ENCODE data around the gene ADAM12. TPM values are rescaled to one million over a fixed set of nuclear protein-coding genes. Genes with fewer than 3 reads are reported as not detected.

The ADAM12 gene
- total RNA-seq, 4 donors from 2014 or later: 0.19 to 2.6 (median 1.5) TPM

- 68% methylated on average over 5 of the region's 5 CpGs for WGBS
- TF ChIP-seq, protein P1, sequence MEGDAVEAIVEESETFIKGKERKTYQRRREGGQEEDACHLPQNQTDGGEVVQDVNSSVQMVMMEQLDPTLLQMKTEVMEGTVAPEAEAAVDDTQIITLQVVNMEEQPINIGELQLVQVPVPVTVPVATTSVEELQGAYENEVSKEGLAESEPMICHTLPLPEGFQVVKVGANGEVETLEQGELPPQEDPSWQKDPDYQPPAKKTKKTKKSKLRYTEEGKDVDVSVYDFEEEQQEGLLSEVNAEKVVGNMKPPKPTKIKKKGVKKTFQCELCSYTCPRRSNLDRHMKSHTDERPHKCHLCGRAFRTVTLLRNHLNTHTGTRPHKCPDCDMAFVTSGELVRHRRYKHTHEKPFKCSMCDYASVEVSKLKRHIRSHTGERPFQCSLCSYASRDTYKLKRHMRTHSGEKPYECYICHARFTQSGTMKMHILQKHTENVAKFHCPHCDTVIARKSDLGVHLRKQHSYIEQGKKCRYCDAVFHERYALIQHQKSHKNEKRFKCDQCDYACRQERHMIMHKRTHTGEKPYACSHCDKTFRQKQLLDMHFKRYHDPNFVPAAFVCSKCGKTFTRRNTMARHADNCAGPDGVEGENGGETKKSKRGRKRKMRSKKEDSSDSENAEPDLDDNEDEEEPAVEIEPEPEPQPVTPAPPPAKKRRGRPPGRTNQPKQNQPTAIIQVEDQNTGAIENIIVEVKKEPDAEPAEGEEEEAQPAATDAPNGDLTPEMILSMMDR (IDR thresholded peaks at IDR 0.05): no peak
- TF ChIP-seq POLR2A (IDR thresholded peaks at IDR 0.05): no peak
- no peak for TF ChIP-seq EP300 (IDR thresholded peaks at IDR 0.05)
- TF ChIP-seq POLR2AphosphoS5 (IDR thresholded peaks at IDR 0.05): no peak
- no peaks in the 10 kb centered on the region for H3K9me3 ChIP-seq
- DNase-seq (ENCODE audit: low spot score in 2 of 2): no peak
- no peak overlapping the region for H3K4me3 ChIP-seq
- H3K27me3 ChIP-seq: no peaks in the 10 kb centered on the region
- H3K27ac ChIP-seq: no peak overlapping the region
- H3K36me3 ChIP-seq: no peaks in the 10 kb centered on the region
- H3K4me1 ChIP-seq: no peaks in the 10 kb centered on the region
Measured at GRCh38 chr10:126157189-126157588, 231.1 kb downstream of the ADAM12 start.

GRCh38 chr10:126156503-126156902 is 231.8 kb downstream of the ADAM12 start:
- no peaks in the 10 kb centered on the region for H3K27me3 ChIP-seq
- no peak for DNase-seq (ENCODE audit: low spot score in 2 of 2)
- WGBS: 76% methylated on average over 6 of the region's 6 CpGs
- H3K4me1 ChIP-seq: no peaks in the 10 kb centered on the region
- no peak overlapping the region for H3K4me3 ChIP-seq
- H3K9me3 ChIP-seq: no peaks in the 10 kb centered on the region
- H3K36me3 ChIP-seq: no peaks in the 10 kb centered on the region
- TF ChIP-seq, protein P1 (IDR thresholded peaks at IDR 0.05): no peak
- no peak for TF ChIP-seq EP300 (IDR thresholded peaks at IDR 0.05)
- TF ChIP-seq POLR2A (IDR thresholded peaks at IDR 0.05): no peak
- no peak for TF ChIP-seq POLR2AphosphoS5 (IDR thresholded peaks at IDR 0.05)
- no peak overlapping the region for H3K27ac ChIP-seq

DNA sequence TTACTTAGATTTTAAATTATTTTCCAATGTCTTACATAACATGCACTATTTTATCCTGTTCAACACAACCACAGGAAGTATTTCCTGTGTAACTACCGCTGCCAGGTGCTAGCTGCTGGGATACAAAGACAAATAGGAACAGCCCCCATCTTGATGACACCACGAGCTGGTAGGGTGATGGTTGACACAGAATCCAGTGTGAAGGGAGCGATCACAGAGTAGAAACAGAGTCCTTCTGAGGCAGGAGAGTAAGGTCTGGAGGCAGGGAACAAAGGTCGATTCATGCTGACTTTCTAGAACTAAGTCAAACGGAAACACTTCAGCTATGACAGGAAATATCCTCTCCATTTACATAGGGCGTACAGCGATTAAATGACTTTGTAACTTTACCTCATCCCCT is 232.3 kb downstream of the ADAM12 start:
- no peaks in the 10 kb centered on the region for H3K4me1 ChIP-seq
- H3K9me3 ChIP-seq: no peaks in the 10 kb centered on the region
- H3K27ac ChIP-seq: no peak overlapping the region
- no peak for TF ChIP-seq EP300 (IDR thresholded peaks at IDR 0.05)
- TF ChIP-seq, protein P1 (IDR thresholded peaks at IDR 0.05): no peak
- TF ChIP-seq POLR2A (IDR thresholded peaks at IDR 0.05): no peak
- TF ChIP-seq POLR2AphosphoS5 (IDR thresholded peaks at IDR 0.05): no peak
- H3K36me3 ChIP-seq: no peaks in the 10 kb centered on the region
- 74% methylated on average over 7 of the region's 7 CpGs for WGBS
- DNase-seq (ENCODE audit: low spot score in 2 of 2): no peak
- H3K27me3 ChIP-seq: no peaks in the 10 kb centered on the region
- H3K4me3 ChIP-seq: no peak overlapping the region

DNA sequence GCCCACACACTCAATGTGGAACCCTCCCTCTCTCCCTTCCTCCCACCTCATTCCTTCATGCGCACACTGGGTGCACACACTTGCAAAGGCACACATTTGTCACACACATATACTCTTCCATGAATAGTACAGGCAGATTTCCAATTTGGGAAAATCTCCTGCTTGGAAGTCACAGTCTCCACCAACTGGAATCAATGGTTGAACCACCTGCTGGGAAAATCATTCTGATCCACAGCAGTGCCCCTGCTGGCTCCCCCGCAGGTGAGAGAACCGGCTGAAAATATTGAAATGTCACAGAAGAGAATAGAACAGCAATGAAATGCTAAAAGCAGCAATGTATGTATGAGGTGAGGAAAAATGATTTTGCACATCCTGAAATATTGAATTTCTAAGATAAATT is 232.7 kb downstream of the ADAM12 start:
- DNase-seq (ENCODE audit: low spot score in 2 of 2): no peak
- no peaks in the 10 kb centered on the region for H3K36me3 ChIP-seq
- H3K4me1 ChIP-seq: no peaks in the 10 kb centered on the region
- no peaks in the 10 kb centered on the region for H3K9me3 ChIP-seq
- TF ChIP-seq POLR2AphosphoS5 (IDR thresholded peaks at IDR 0.05): no peak
- TF ChIP-seq EP300 (IDR thresholded peaks at IDR 0.05): no peak
- no peak for TF ChIP-seq POLR2A (IDR thresholded peaks at IDR 0.05)
- TF ChIP-seq, protein P1 (IDR thresholded peaks at IDR 0.05): no peak
- H3K4me3 ChIP-seq: no peak overlapping the region
- WGBS: 33% methylated on average over 3 of the region's 3 CpGs
- no peaks in the 10 kb centered on the region for H3K27me3 ChIP-seq
- no peak overlapping the region for H3K27ac ChIP-seq

DNA sequence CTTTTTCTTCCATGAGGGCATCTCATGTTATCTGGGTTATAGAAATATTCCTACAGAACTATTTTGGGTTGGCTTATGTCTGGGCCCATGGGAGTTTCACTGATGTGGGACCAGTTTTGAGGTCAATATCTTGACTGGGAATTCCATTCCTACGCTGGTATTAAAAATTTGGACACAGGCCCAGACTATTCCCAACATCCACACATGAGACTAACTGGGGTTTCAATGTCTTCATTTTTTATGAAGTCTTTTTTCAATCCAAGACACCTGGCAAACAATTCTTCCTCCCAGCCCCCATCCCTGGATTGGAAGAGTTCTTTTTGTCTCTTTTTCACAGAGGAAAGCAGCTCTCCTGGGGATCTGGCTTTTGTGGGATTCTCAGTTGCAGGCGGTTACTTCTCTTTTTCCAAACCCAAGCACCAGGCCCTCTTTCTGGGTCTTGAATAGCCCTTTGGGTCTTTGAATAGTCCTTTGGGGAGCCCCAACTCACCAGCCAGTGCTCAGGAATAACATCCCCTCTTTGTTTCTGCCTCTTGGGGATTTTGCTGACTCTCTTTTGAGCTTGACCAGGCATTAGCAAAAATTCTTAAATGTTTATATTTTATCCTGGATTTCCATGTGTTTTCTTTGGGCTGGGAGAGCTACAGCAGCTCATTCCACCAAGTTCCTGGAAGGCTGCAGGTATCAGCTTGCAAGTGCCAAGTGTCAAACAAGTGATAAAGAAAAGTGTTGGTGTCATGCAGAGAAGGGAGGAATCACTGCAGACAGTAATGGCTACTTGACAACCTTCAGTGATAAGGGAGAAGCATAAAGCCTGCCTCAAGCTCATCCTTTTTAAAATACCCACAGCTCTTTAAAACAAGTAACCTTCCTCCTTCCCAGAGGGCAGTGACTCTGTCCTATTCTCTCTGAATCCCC is 234.3 kb downstream of the ADAM12 start:
- no peak overlapping the region for H3K27ac ChIP-seq
- TF ChIP-seq POLR2AphosphoS5 (IDR thresholded peaks at IDR 0.05) (no peak), POLR2A (IDR thresholded peaks at IDR 0.05) (no peak), EP300 (IDR thresholded peaks at IDR 0.05) (no peak)
- TF ChIP-seq, protein P1 (IDR thresholded peaks at IDR 0.05): no peak
- H3K4me1 ChIP-seq: no peaks in the 10 kb centered on the region
- H3K36me3 ChIP-seq: no peaks in the 10 kb centered on the region
- WGBS: 57% methylated on average over 2 of the region's 2 CpGs
- no peaks in the 10 kb centered on the region for H3K9me3 ChIP-seq
- H3K27me3 ChIP-seq: no peaks in the 10 kb centered on the region
- DNase-seq (ENCODE audit: low spot score in 2 of 2): no peak
- H3K4me3 ChIP-seq: no peak overlapping the region

All from suprapubic skin (tissue), 4 donors.